ENCODE measurements around the gene SYT3.

SYT3 gene

GRCh38 chr19:50646074-50646807 lies 6.6 kb upstream of the SYT3 start:
- peak; percentile 84 for DNase-seq (ENCODE audit: low read depth)
- H3K4me3 ChIP-seq (replicated peaks; ENCODE audit: low read depth, low read length), result no peak overlapping the region
- TF ChIP-seq CTCF (IDR thresholded peaks at IDR 0.05; ENCODE audit: low read length, missing control alignments), result no peak

- no peak for DNase-seq (ENCODE audit: low read depth)
- TF ChIP-seq CTCF (IDR thresholded peaks at IDR 0.05; ENCODE audit: low read length, missing control alignments), result no peak
- no peak overlapping the region for H3K4me3 ChIP-seq (replicated peaks; ENCODE audit: low read depth, low read length)
These were observed 5.4 kb upstream of the SYT3 start for GRCh38 chr19:50645107-50645506.

GRCh38 chr19:50644315-50644915 lies 4.7 kb upstream of the SYT3 start:
- no peak overlapping the region for H3K4me3 ChIP-seq (replicated peaks; ENCODE audit: low read depth, low read length)
- DNase-seq (ENCODE audit: low read depth), result no peak
- TF ChIP-seq CTCF (IDR thresholded peaks at IDR 0.05; ENCODE audit: low read length, missing control alignments), result no peak

DNA sequence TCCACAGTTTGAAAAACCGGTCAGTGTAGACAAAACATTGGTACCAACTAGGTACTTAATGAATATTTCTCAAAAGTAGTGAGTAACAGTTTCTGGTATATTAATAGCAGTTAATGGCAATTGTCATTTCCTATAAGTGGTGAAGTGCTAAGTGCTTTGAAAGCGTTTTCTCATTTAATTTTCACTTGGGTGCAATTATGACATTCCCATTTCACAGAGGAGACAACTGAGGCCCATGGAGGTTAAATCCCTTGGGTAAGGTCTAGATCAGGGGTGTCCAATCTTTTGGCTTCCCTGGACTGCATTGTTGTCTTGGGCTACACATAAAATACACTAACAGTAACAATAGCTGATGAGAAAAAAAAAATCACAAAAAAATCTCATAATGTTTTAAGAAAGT lies 687 bp upstream of the SYT3 start:
- H3K4me3 ChIP-seq (replicated peaks; ENCODE audit: low read depth, low read length), result no peak overlapping the region
- DNase-seq (ENCODE audit: low read depth), result no peak
- no peak for TF ChIP-seq CTCF (IDR thresholded peaks at IDR 0.05; ENCODE audit: low read length, missing control alignments)

DNA sequence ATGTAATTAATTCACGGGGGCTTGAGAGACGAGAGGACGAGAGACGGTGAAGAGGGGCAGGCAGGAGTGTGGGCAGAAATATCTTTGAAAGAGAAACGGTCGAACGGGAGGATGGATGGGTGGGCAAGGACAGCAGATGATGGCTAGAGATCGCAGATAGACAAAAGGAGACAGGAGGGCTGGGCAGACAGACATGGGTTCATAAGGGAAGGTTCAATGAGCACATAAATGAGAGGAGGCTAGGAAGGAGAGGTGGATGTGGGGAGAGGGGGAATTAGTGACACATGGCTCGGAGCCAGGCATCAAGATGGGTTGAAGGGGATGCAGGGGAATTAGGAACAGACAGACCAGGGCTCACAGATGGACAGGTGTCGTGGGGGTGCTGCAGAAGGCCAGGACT lies 1.1 kb downstream of the SYT3 start:
- H3K4me3 ChIP-seq (replicated peaks; ENCODE audit: low read depth, low read length), result no peak overlapping the region
- DNase-seq (ENCODE audit: low read depth), result no peak
- TF ChIP-seq CTCF (IDR thresholded peaks at IDR 0.05; ENCODE audit: low read length, missing control alignments), result no peak

DNA sequence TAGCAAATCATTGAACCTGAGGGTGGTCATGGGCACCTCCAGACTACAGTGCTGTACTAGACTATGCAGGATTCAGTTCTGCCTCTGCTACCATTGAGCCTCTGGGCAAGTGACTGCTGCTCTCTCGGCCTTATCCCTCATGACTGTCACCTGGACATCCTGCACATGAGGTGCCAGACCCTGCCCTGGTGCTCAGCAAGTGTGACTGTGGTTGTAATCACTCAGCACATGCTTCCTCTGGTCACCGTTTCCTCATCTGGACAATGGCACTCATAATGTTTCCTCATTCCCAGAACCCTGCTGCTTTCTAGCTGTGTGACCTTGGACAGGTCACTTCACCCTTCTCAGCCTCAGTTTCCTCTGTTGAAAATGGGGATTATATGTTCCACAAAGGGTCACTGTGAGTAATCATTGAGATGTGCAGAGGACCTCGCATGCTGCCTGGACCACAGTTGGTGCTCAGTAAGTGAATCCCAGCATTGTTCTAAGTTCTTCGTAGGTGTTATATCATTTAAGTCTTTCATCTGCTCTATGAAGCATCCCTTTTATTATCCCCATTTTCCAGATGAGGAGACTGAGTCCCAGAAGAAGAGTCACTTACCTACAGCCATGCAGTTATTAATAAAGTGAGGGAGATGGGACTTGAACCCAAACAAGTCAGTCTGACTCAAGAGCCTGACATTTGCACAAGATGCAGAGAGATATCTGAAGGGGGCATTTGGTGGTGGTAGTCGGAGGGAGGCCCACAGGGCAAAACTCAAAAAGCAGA lies 3.2 kb downstream of the SYT3 start:
- H3K4me3 ChIP-seq (replicated peaks; ENCODE audit: low read depth, low read length), result no peak overlapping the region
- no peak for TF ChIP-seq CTCF (IDR thresholded peaks at IDR 0.05; ENCODE audit: low read length, missing control alignments)
- no peak for DNase-seq (ENCODE audit: low read depth)

Measured in fibroblast of pulmonary artery (primary cell).